ENCODE data around the gene TBC1D30. TPM values are rescaled to one million over a fixed set of nuclear protein-coding genes. Genes with fewer than 3 reads are reported as not detected.

The TBC1D30 gene
- total and polyA plus RNA-seq, 9 of the 15 experiments (the other 6 are each of a cell fraction or from before 2014, with no cell fraction given): 0.07 to 0.55 (median 0.20) TPM; not detected in 1

DNA sequence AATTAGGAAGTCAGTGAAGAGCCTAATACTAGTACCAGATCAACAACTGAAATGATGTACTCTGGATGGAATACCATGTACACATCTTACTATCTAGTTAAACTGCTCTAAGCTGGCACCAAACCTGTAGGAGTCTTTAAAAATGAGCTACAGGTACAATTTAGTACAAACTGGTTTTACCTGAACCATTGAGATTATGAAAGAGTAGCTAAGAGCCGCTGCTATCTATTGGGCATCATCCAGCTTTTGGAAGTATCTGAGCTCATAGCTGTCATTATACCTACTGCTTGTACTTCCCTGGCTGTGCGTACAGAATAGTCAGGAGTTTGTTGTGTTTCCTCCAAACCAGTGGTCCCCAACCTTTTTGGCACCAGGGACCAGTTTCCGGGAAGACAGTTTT, 12.4 kb downstream of the TBC1D30 start:
- H3K79me2 ChIP-seq (ENCODE audit: control insufficient read depth, insufficient read depth, low read length): no peaks in the 10 kb centered on the region
- in situ Hi-C loops (cut with MboI): no loop called here
- no peaks in the 10 kb centered on the region for H3K36me3 ChIP-seq (ENCODE audit: control insufficient read depth, insufficient read depth, low read length)
- H3K4me3 ChIP-seq: no peak overlapping the region
- H3K9me1 ChIP-seq (ENCODE audit: control insufficient read depth, insufficient read depth, low read length): no peaks in the 10 kb centered on the region
- TF ChIP-seq CTBP1 (IDR thresholded peaks at IDR 0.05; ENCODE audit: borderline replicate concordance): no peak
- TF ChIP-seq ETS2 (tag; IDR thresholded peaks at IDR 0.05; ENCODE audit: borderline replicate concordance, poor library complexity, severe bottlenecking): no peak
- TF ChIP-seq, protein P1, sequence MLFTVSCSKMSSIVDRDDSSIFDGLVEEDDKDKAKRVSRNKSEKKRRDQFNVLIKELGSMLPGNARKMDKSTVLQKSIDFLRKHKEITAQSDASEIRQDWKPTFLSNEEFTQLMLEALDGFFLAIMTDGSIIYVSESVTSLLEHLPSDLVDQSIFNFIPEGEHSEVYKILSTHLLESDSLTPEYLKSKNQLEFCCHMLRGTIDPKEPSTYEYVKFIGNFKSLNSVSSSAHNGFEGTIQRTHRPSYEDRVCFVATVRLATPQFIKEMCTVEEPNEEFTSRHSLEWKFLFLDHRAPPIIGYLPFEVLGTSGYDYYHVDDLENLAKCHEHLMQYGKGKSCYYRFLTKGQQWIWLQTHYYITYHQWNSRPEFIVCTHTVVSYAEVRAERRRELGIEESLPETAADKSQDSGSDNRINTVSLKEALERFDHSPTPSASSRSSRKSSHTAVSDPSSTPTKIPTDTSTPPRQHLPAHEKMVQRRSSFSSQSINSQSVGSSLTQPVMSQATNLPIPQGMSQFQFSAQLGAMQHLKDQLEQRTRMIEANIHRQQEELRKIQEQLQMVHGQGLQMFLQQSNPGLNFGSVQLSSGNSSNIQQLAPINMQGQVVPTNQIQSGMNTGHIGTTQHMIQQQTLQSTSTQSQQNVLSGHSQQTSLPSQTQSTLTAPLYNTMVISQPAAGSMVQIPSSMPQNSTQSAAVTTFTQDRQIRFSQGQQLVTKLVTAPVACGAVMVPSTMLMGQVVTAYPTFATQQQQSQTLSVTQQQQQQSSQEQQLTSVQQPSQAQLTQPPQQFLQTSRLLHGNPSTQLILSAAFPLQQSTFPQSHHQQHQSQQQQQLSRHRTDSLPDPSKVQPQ (CRISPR knock-in tag; IDR thresholded peaks at IDR 0.05; ENCODE audit: borderline replicate concordance): no peak
- no peak for TF ChIP-seq ZBTB2 (IDR thresholded peaks at IDR 0.05)
- TF ChIP-seq ZNF274 (IDR thresholded peaks at IDR 0.05; ENCODE audit: borderline replicate concordance, low read depth, low read length): no peak
- TF ChIP-seq NFYB (IDR thresholded peaks at IDR 0.05; ENCODE audit: extremely low read depth, insufficient read length): no peak
- no peak for TF ChIP-seq ZNF316 (IDR thresholded peaks at IDR 0.05)
- no peak for TF ChIP-seq ETV6 (IDR thresholded peaks at IDR 0.05; ENCODE audit: borderline replicate concordance in 1 of 2, low read depth in 2 of 2, low read length in 1 of 2)
- TF ChIP-seq ETV6 (CRISPR knock-in tag; IDR thresholded peaks at IDR 0.05; ENCODE audit: borderline replicate concordance): no peak
- TF ChIP-seq TCF7 (IDR thresholded peaks at IDR 0.05; ENCODE audit: borderline replicate concordance): no peak
- no peak for TF ChIP-seq PHF20 (IDR thresholded peaks at IDR 0.05; ENCODE audit: partially characterized antibody)
- CTCF ChIA-PET (ENCODE audit: low intra/inter-chr PET ratio): no interaction called here
- FAIRE-seq: no peak
- POLR2A ChIA-PET: no interaction called here
- no peaks in the 10 kb centered on the region for H3K4me1 ChIP-seq (replicated peaks in 1 of 2; ENCODE audit: control insufficient read depth in 2 of 2, insufficient read depth in 2 of 2, low read length in 2 of 2)
- DNase-seq (ENCODE audit: extremely low read depth in 1 of 4, low spot score in 3 of 4): no peak
- WGBS (ENCODE audit: insufficient coverage, low coverage, missing lambda C conversion rate): 0% methylated on average over 3 of the region's 3 CpGs
- ATAC-seq: no peak
- no TSS peak for BruUV-seq (replicated peaks)
- no peak overlapping the region for H3K9ac ChIP-seq (ENCODE audit: insufficient read depth in 1 of 2, low read depth in 2 of 2, low read length in 2 of 2)
- H4K20me1 ChIP-seq (replicated peaks; ENCODE audit: control insufficient read depth, insufficient read depth, low read length): no peaks in the 10 kb centered on the region
- H2AFZ ChIP-seq (ENCODE audit: low read depth, low read length): no peak overlapping the region
- H3K27me3 ChIP-seq (ENCODE audit: control insufficient read depth in 2 of 2, insufficient read depth in 2 of 2, low read length in 2 of 2): peaks cover 6 to 8% of the 10 kb centered on the region in 2 experiments; a peak in 2 of 5 replicates
- no peaks in the 10 kb centered on the region; the same call in 1 of the 2 replicates for H3K9me3 ChIP-seq (replicated peaks; ENCODE audit: control insufficient read depth, insufficient read depth, low read depth, low read length)
- H3K4me2 ChIP-seq (ENCODE audit: insufficient read depth, low read length): no peak overlapping the region
- intact Hi-C loops (cut with micrococcal nuclease): no loop called here
- no peak overlapping the region for H3K27ac ChIP-seq (ENCODE audit: extremely low read depth, low read depth, low read length)
